Panc1 (cell line): ENCODE data around the gene MEGF8. TPM values are rescaled to one million over a fixed set of nuclear protein-coding genes. Genes with fewer than 3 reads are reported as not detected.

ENCODE experiments used
- ATAC-seq: fragments of 200-7000 bp; cut with Tn5 transposase; 2 replicates; pipeline ENCODE4 v1.9.1; 2020; ENCODE audit warnings: mild to moderate bottlenecking, moderate library complexity
- BruUV-seq: library from RNA; stranded (reverse); fragments of 400-500 nt; replicated peaks from 2 replicates; lab custom pipeline; 2021; lab: Mats Ljungman, UMichigan
- CTCF ChIA-PET: fragments of 300-600 bp; sonication (Branson Sonifier 250); formaldehyde crosslinking; loops from one replicate; lab custom pipeline; 2022; ENCODE audit warnings: antibody characterized with exemption; lab: Charles Lee
- POLR2A ChIA-PET: fragments of 300-600 bp; sonication (Branson Sonifier 250); formaldehyde crosslinking; loops from one replicate; lab custom pipeline; 2022; ENCODE audit warnings: antibody characterized with exemption; lab: Charles Lee
- DNase-seq: peaks from one replicate; pipeline ENCODE4 v3.0.0-alpha.2; 2010; ENCODE audit warnings: low read depth, low spot score
- H3K27ac ChIP-seq: 2 replicates; pipeline ENCODE4 v1.5.1; 2011; ENCODE audit warnings: mild to moderate bottlenecking, low read length, inconsistent platforms
- H3K27me3 ChIP-seq: fragments of 200-500 bp; sonication (Bioruptor generic); 2 replicates; pipeline ENCODE4 v1.6.0; 2014; ENCODE audit warnings: low read length, inconsistent platforms; ENCODE audit not compliant: control insufficient read depth, insufficient read depth
- H3K36me3 ChIP-seq: fragments of 200-500 bp; sonication (Bioruptor generic); 2 replicates; pipeline ENCODE4 v1.5.1; 2014; ENCODE audit warnings: inconsistent platforms, mild to moderate bottlenecking, low read length, moderate library complexity; ENCODE audit not compliant: control insufficient read depth, insufficient read depth
- H3K4me1 ChIP-seq: 2 replicates; pipeline ENCODE4 v1.5.1; 2011; ENCODE audit warnings: inconsistent platforms, mild to moderate bottlenecking, low read length, moderate library complexity; ENCODE audit not compliant: control insufficient read depth, insufficient read depth
- H3K4me3 ChIP-seq, 2 experiments: 2 replicates each; pipeline ENCODE4 v1.5.1; 2011 to 2012; ENCODE audit warnings: low read depth in 2 of 2, low read length in 2 of 2, mild to moderate bottlenecking in 2 of 2, inconsistent platforms in 1 of 2, moderate library complexity in 1 of 2
- H3K9me3 ChIP-seq: fragments of 200-500 bp; sonication (Bioruptor generic); 2 replicates; pipeline ENCODE4 v1.5.1; 2014; ENCODE audit warnings: low read depth, mild to moderate bottlenecking, inconsistent platforms, low read length, moderate library complexity; ENCODE audit not compliant: control insufficient read depth, insufficient read depth
- POLR2AphosphoS5 ChIP-seq: IDR thresholded peaks from 2 replicates; pipeline ENCODE4 v1.6.1; 2012; ENCODE audit warnings: mild to moderate bottlenecking, low read depth, low read length, moderate library complexity
- SIN3A ChIP-seq: IDR thresholded peaks from 2 replicates; pipeline ENCODE4 v1.6.1; 2012; ENCODE audit warnings: low read depth, mild to moderate bottlenecking, low read length, moderate library complexity, borderline replicate concordance; ENCODE audit not compliant: insufficient read depth
- TCF7L2 ChIP-seq: IDR thresholded peaks from 2 replicates; pipeline ENCODE4 v1.6.1; 2011; ENCODE audit warnings: mild to moderate bottlenecking, low read depth, low read length, inconsistent platforms
- in situ Hi-C: cut with HindIII; loops from 2 replicates; pipeline ENCODE4 v1.10.0; 2016; ENCODE audit warnings: low sequenced_read_pairs, low pct_unique_long_range_greater_than_20kb
- intact Hi-C: fragments of 100-400 bp; cut with micrococcal nuclease; formaldehyde crosslinking; loops from one replicate; pipeline ENCODE4 v1.10.0; 2022; ENCODE audit not compliant: unreplicated experiment
- total RNA-seq: library from RNA; stranded (reverse); gene quantifications from one replicate; pipeline ENCODE4 v1.2.1, GENCODE V29; 2021; ENCODE audit not compliant: unreplicated experiment
- TF ChIP-seq, protein P1 (sequence below), 2 experiments: IDR thresholded peaks; 2 replicates each; pipeline ENCODE4 v1.6.1; 2011 to 2012; ENCODE audit warnings: low read depth in 2 of 2, control low read depth in 1 of 2, low read length in 1 of 2, mild to moderate bottlenecking in 1 of 2, moderate library complexity in 1 of 2; ENCODE audit not compliant: insufficient read depth in 1 of 2
- TF ChIP-seq, protein P2 (sequence below): fragments of 450-650 bp; IDR thresholded peaks from 2 replicates; pipeline ENCODE4 v1.5.1; 2017; ENCODE audit warnings: mild to moderate bottlenecking

MEGF8 gene
- total RNA-seq, 1 experiment from 2014 or later = 14.2 TPM

DNA sequence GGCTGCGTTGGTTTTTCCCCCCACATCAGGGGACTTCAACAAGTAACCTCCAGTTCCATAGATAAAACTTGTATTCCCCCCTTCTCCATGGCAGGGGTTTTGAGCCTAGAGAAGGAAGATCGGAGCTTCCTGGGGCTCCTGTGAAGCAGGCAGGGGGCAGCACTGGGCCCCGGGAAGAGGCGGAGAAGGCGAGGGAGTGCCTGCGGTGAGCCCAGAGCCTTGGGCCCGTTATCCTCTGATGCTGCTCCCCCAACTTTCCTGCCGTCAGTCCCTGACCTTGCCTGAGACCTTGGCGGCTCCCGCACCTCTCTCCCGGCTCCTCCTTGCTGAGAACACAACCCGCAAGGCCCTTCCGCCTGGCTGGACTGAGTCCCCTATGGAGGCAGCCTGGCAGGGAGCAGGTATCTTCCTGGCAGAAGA, 99.3 kb downstream of the MEGF8 start:
- no peaks in the 10 kb centered on the region for H3K36me3 ChIP-seq
- ATAC-seq = no peak
- H3K4me3 ChIP-seq = no peak overlapping the region
- no peaks in the 10 kb centered on the region for H3K27me3 ChIP-seq
- POLR2A ChIA-PET = no interaction called here
- intact Hi-C loops (loop anchor here (5.0 kb wide), 1 partner anchor 363 kb away; no protein-coding TSS in a partner anchor), in situ Hi-C loops (no loop called here)
- no peaks in the 10 kb centered on the region; the same call in 1 of the 2 replicates for H3K4me1 ChIP-seq
- TF ChIP-seq TCF7L2 (no peak), SIN3A (no peak), POLR2AphosphoS5 (no peak)
- TF ChIP-seq, protein P1, sequence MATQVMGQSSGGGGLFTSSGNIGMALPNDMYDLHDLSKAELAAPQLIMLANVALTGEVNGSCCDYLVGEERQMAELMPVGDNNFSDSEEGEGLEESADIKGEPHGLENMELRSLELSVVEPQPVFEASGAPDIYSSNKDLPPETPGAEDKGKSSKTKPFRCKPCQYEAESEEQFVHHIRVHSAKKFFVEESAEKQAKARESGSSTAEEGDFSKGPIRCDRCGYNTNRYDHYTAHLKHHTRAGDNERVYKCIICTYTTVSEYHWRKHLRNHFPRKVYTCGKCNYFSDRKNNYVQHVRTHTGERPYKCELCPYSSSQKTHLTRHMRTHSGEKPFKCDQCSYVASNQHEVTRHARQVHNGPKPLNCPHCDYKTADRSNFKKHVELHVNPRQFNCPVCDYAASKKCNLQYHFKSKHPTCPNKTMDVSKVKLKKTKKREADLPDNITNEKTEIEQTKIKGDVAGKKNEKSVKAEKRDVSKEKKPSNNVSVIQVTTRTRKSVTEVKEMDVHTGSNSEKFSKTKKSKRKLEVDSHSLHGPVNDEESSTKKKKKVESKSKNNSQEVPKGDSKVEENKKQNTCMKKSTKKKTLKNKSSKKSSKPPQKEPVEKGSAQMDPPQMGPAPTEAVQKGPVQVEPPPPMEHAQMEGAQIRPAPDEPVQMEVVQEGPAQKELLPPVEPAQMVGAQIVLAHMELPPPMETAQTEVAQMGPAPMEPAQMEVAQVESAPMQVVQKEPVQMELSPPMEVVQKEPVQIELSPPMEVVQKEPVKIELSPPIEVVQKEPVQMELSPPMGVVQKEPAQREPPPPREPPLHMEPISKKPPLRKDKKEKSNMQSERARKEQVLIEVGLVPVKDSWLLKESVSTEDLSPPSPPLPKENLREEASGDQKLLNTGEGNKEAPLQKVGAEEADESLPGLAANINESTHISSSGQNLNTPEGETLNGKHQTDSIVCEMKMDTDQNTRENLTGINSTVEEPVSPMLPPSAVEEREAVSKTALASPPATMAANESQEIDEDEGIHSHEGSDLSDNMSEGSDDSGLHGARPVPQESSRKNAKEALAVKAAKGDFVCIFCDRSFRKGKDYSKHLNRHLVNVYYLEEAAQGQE (IDR thresholded peaks at IDR 0.05; ENCODE audit: insufficient read depth in 1 of 2, low read depth in 2 of 2, low read length in 1 of 2) = no peak
- TF ChIP-seq, protein P2, sequence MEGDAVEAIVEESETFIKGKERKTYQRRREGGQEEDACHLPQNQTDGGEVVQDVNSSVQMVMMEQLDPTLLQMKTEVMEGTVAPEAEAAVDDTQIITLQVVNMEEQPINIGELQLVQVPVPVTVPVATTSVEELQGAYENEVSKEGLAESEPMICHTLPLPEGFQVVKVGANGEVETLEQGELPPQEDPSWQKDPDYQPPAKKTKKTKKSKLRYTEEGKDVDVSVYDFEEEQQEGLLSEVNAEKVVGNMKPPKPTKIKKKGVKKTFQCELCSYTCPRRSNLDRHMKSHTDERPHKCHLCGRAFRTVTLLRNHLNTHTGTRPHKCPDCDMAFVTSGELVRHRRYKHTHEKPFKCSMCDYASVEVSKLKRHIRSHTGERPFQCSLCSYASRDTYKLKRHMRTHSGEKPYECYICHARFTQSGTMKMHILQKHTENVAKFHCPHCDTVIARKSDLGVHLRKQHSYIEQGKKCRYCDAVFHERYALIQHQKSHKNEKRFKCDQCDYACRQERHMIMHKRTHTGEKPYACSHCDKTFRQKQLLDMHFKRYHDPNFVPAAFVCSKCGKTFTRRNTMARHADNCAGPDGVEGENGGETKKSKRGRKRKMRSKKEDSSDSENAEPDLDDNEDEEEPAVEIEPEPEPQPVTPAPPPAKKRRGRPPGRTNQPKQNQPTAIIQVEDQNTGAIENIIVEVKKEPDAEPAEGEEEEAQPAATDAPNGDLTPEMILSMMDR = no peak; the same call in 1 of the 2 replicates
- BruUV-seq = no TSS peak
- H3K27ac ChIP-seq = no peak overlapping the region
- CTCF ChIA-PET = interaction anchor here (0.8 kb wide), 1 partner anchor 11 kb away, joined by 4 read pairs; no protein-coding TSS in a partner anchor
- no peak for DNase-seq
- H3K9me3 ChIP-seq = no peaks in the 10 kb centered on the region

DNA sequence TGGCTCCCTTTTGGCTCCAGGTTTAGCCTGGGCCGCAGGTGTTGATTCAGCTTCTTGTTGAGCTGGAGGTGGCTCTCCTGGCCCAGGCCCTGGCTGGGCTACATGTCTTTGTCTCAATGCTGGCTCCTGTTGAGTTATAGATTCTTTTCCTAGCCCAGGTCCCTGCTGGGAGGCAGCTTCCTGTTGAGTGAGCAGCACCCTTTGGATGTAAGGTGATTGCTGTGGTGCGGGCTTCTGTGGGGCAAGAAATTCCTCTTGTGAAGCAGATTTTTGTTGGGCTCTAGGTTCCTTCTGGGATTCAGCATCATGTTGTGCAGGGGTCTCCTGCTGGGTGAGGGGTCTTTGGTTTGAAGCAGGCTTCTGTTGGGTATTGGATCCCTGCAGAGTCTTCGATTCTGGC, 101.2 kb downstream of the MEGF8 start:
- Histone ChIP-seq H3K27ac (no peak overlapping the region), H3K27me3 (no peaks in the 10 kb centered on the region), H3K4me3 (no peak overlapping the region), H3K4me1 (no peaks in the 10 kb centered on the region; the same call in 1 of the 2 replicates), H3K9me3 (no peaks in the 10 kb centered on the region), H3K36me3 (no peaks in the 10 kb centered on the region)
- ATAC-seq (no peak), DNase-seq (no peak)
- TF ChIP-seq, protein P2 = no peak
- no TSS peak for BruUV-seq
- in situ Hi-C loops (no loop called here), intact Hi-C loops (loop anchor here (5.0 kb wide), 1 partner anchor 361 kb away; no protein-coding TSS in a partner anchor)
- POLR2A ChIA-PET = interaction anchor here (0.6 kb wide), 1 partner anchor 132 kb away, joined by 5 read pairs; no protein-coding TSS in a partner anchor
- CTCF ChIA-PET = no interaction called here
